Mesenchymal stem cell (in vitro differentiated cells and primary cell): ENCODE data around the gene SIRT7.

ENCODE experiments used
- DNase-seq: peaks from one replicate; pipeline ENCODE4 v3.0.0-alpha.2; 2013
- H2AFZ ChIP-seq: one replicate; pipeline ENCODE4 v1.6.1; 2013; ENCODE audit warnings: low read depth, mild to moderate bottlenecking, control low read depth, inconsistent platforms, low read length, moderate library complexity
- H2AK5ac ChIP-seq: 2 replicates; pipeline ENCODE4 v1.6.1; 2013; ENCODE audit warnings: low read length, moderate library complexity, mild to moderate bottlenecking, inconsistent platforms; ENCODE audit not compliant: severe bottlenecking
- H2BK120ac ChIP-seq: one replicate; pipeline ENCODE4 v1.6.1; 2013; ENCODE audit warnings: low read depth, mild to moderate bottlenecking, inconsistent platforms, low read length, moderate library complexity
- H2BK12ac ChIP-seq, 2 experiments: one replicate each; pipeline ENCODE4 v1.6.1; 2013; ENCODE audit warnings: inconsistent platforms in 2 of 2, low read length in 2 of 2, mild to moderate bottlenecking in 2 of 2, moderate library complexity in 2 of 2, control low read depth in 1 of 2
- H2BK15ac ChIP-seq: one replicate; pipeline ENCODE4 v1.6.1; 2013; ENCODE audit warnings: mild to moderate bottlenecking, low read depth, inconsistent platforms; ENCODE audit not compliant: poor library complexity, severe bottlenecking
- H2BK5ac ChIP-seq: 2 replicates; pipeline ENCODE4 v1.6.1; 2013; ENCODE audit warnings: low read depth, mild to moderate bottlenecking, low read length, control low read depth, inconsistent platforms; ENCODE audit not compliant: poor library complexity, severe bottlenecking
- H3K14ac ChIP-seq, 2 experiments: one replicate each; pipeline ENCODE4 v1.6.1; 2013; ENCODE audit warnings: inconsistent platforms in 2 of 2, low read length in 2 of 2, control low read depth in 1 of 2, mild to moderate bottlenecking in 1 of 2, moderate library complexity in 1 of 2
- H3K18ac ChIP-seq, 2 experiments: one replicate each; pipeline ENCODE4 v1.6.1; 2013; ENCODE audit warnings: inconsistent platforms in 2 of 2, low read length in 2 of 2, control low read depth in 1 of 2, low read depth in 1 of 2, mild to moderate bottlenecking in 1 of 2
- H3K23ac ChIP-seq, 2 experiments: one replicate each; pipeline ENCODE4 v1.6.1; 2013; ENCODE audit warnings: inconsistent platforms in 2 of 2, low read length in 2 of 2, mild to moderate bottlenecking in 2 of 2, moderate library complexity in 2 of 2, control low read depth in 1 of 2
- H3K27ac ChIP-seq: 2 replicates; pipeline ENCODE4 v1.5.1; 2013; ENCODE audit warnings: mild to moderate bottlenecking, moderate library complexity, low read length, control low read depth, inconsistent platforms; ENCODE audit not compliant: poor library complexity, severe bottlenecking
- H3K27me3 ChIP-seq, 2 experiments: 2 replicates each; pipeline versions ENCODE4 v1.6.1 to v1.7.0; 2013; ENCODE audit warnings: low read length in 2 of 2, mild to moderate bottlenecking in 2 of 2, moderate library complexity in 2 of 2, control low read depth in 1 of 2, inconsistent platforms in 1 of 2; ENCODE audit not compliant: control insufficient read depth in 1 of 2, insufficient read depth in 1 of 2
- H3K36me3 ChIP-seq, 2 experiments: 2 replicates each; pipeline versions ENCODE4 v1.6.1 to v1.7.0; 2013; ENCODE audit warnings: low read length in 2 of 2, control low read depth in 1 of 2, inconsistent platforms in 1 of 2, low read depth in 1 of 2, mild to moderate bottlenecking in 1 of 2; ENCODE audit not compliant: insufficient read depth in 2 of 2, control insufficient read depth in 1 of 2
- H3K4ac ChIP-seq, 2 experiments: one replicate each; pipeline ENCODE4 v1.6.1; 2013; ENCODE audit warnings: inconsistent platforms in 2 of 2, low read length in 2 of 2, mild to moderate bottlenecking in 2 of 2, moderate library complexity in 2 of 2, control low read depth in 1 of 2, low read depth in 1 of 2
- H3K4me1 ChIP-seq: 2 replicates; pipeline ENCODE4 v1.6.1; 2013; ENCODE audit warnings: low read depth, low read length, control low read depth; ENCODE audit not compliant: control insufficient read depth, insufficient read depth
- H3K4me2 ChIP-seq: 2 replicates; pipeline ENCODE4 v1.6.1; 2013; ENCODE audit warnings: low read length, mild to moderate bottlenecking, inconsistent platforms; ENCODE audit not compliant: poor library complexity, severe bottlenecking
- H3K4me3 ChIP-seq, 2 experiments: 2 replicates each; pipeline versions ENCODE4 v1.5.1 to v1.7.0; 2013; ENCODE audit warnings: low read length in 2 of 2, mild to moderate bottlenecking in 2 of 2, control low read depth in 1 of 2, low read depth in 1 of 2; ENCODE audit not compliant: insufficient read depth in 1 of 2
- H3K79me1 ChIP-seq: replicated peaks from 2 replicates; pipeline ENCODE4 v1.6.1; 2013; ENCODE audit warnings: mild to moderate bottlenecking, control low read depth, low read length, inconsistent platforms; ENCODE audit not compliant: poor library complexity, severe bottlenecking
- H3K9ac ChIP-seq: 2 replicates; pipeline ENCODE4 v1.7.0; 2013; ENCODE audit warnings: mild to moderate bottlenecking, low read length, moderate library complexity
- H3K9me3 ChIP-seq: 2 replicates; pipeline ENCODE4 v1.7.0; 2013; ENCODE audit warnings: mild to moderate bottlenecking, low read length; ENCODE audit not compliant: control insufficient read depth
- H4K8ac ChIP-seq: one replicate; pipeline ENCODE4 v1.6.1; 2013; ENCODE audit warnings: inconsistent platforms, mild to moderate bottlenecking, low read length, moderate library complexity
- H4K91ac ChIP-seq: one replicate; pipeline ENCODE4 v1.6.1; 2013; ENCODE audit warnings: mild to moderate bottlenecking, low read length, inconsistent platforms
- WGBS: methylation state at CpG from one replicate; pipeline ENCODE4 v1.1.7; 2013; ENCODE audit warnings: mixed read lengths; 5-methylcytosine and 5-hydroxymethylcytosine counted together

SIRT7 gene

DNA sequence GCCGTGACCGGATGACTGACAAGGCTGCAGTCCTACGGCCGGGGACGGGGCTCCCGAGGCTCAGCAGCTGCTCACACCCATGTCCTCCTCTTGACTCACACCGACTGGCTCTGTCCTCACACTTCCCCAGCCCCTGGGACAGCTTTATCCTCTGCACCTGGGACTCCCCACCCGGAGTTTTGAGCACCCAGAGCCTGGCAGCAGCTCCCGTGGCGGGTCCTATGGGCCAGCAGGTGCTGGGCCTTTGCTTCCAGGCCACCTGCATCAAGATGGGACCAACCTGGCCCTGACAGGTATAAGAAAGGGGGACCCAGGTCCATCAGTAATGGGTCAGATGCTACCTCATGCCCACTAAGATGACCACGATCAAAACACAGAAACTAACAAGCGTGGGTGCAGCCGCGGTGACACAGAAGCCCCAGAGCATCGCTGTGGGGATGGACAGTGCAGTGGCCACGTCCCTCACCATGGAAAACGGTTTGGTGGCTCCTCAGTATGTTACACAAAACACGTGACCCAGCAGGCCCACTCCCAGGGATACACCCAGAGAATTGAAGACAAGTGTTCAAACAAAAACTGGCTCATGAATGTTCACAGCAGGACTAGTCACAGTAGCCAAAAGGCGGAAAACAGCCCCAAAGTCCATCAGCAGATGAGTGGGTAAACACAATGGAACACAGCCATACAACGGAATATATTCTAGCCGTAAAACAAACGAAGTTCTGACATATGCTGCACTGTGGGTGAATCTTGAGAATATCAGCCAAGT, 46.3 kb upstream of the SIRT7 start:
- H3K9ac ChIP-seq = no peak overlapping the region
- 79% methylated on average over 22 of the region's 22 CpGs for WGBS
- H4K91ac ChIP-seq = no peak overlapping the region
- H3K4me3 ChIP-seq = peak overlapping the region in 1 of 2 experiments; percentile 20
- DNase-seq = no peak
- no peak overlapping the region for H2BK15ac ChIP-seq
- H3K4me2 ChIP-seq = no peak overlapping the region
- peaks cover 29 to 59% of the 10 kb centered on the region in 2 experiments for H3K27me3 ChIP-seq
- H2BK120ac ChIP-seq = no peak overlapping the region
- peak overlapping the region in 1 of 2 experiments; percentile 30 for H2BK12ac ChIP-seq
- peak overlapping the region; percentile 22 for H2AK5ac ChIP-seq
- no peak overlapping the region for H3K27ac ChIP-seq
- no peak overlapping the region for H3K23ac ChIP-seq
- H2AFZ ChIP-seq = no peak overlapping the region
- H2BK5ac ChIP-seq = no peak overlapping the region
- no peak overlapping the region for H3K18ac ChIP-seq
- no peaks in the 10 kb centered on the region for H3K9me3 ChIP-seq
- H3K4ac ChIP-seq = no peak overlapping the region
- no peak overlapping the region for H4K8ac ChIP-seq
- H3K79me1 ChIP-seq = no peaks in the 10 kb centered on the region
- peaks cover 43% of the 10 kb centered on the region for H3K4me1 ChIP-seq
- H3K36me3 ChIP-seq = peaks cover 0 to 5% of the 10 kb centered on the region in 2 experiments
- no peak overlapping the region for H3K14ac ChIP-seq

GRCh38 chr17:81962499-81963441, 44.8 kb upstream of the SIRT7 start:
- 78% methylated on average over 37 of the region's 37 CpGs for WGBS
- Histone ChIP-seq H2AK5ac (no peak overlapping the region), H3K23ac (no peak overlapping the region), H3K18ac (no peak overlapping the region), H3K36me3 (peaks cover 0 to 5% of the 10 kb centered on the region in 2 experiments), H3K4ac (no peak overlapping the region), H3K79me1 (no peaks in the 10 kb centered on the region), H2BK5ac (no peak overlapping the region), H3K9me3 (no peaks in the 10 kb centered on the region), H4K8ac (no peak overlapping the region), H3K4me2 (no peak overlapping the region), H3K27ac (no peak overlapping the region), H3K27me3 (peaks cover 44 to 66% of the 10 kb centered on the region in 2 experiments), H3K4me1 (peaks cover 40% of the 10 kb centered on the region), H4K91ac (no peak overlapping the region), H3K14ac (no peak overlapping the region), H2AFZ (no peak overlapping the region), H3K4me3 (no peak overlapping the region), H3K9ac (no peak overlapping the region), H2BK12ac (no peak overlapping the region), H2BK15ac (no peak overlapping the region), H2BK120ac (no peak overlapping the region)
- no peak for DNase-seq

GRCh38 chr17:81961521-81962498, 43.8 kb upstream of the SIRT7 start:
- Histone ChIP-seq H3K27ac (no peak overlapping the region), H2BK5ac (no peak overlapping the region), H3K14ac (no peak overlapping the region), H3K9ac (no peak overlapping the region), H3K9me3 (no peaks in the 10 kb centered on the region), H3K36me3 (peaks cover 0 to 5% of the 10 kb centered on the region in 2 experiments), H3K4me3 (no peak overlapping the region), H3K4me2 (no peak overlapping the region), H4K8ac (no peak overlapping the region), H3K18ac (no peak overlapping the region), H2BK15ac (peak overlapping the region; percentile 21), H2BK12ac (peak overlapping the region in 1 of 2 experiments; percentile 32), H2AFZ (no peak overlapping the region), H3K4me1 (peaks cover 32% of the 10 kb centered on the region), H4K91ac (peak overlapping the region; percentile 12), H3K4ac (no peak overlapping the region), H2BK120ac (no peak overlapping the region), H3K27me3 (peaks cover 44 to 70% of the 10 kb centered on the region in 2 experiments), H3K79me1 (no peaks in the 10 kb centered on the region), H3K23ac (no peak overlapping the region), H2AK5ac (no peak overlapping the region)
- no peak for DNase-seq
- WGBS = 21% methylated on average over 69 of the region's 82 CpGs
